IPS DF 19.7 (cell line): ENCODE results near the gene CHST11.
"Not testable (repeated sequence)": the region's sequence is repeated elsewhere in the genome, so short reads cannot be mapped to it uniquely, and the experiment has no call there.

ENCODE experiments used
- DNase-seq: peaks from one replicate; pipeline ENCODE4 v3.0.0-alpha.2; 2013; ENCODE audit warnings: low read depth, low spot score

Gene CHST11

DNA sequence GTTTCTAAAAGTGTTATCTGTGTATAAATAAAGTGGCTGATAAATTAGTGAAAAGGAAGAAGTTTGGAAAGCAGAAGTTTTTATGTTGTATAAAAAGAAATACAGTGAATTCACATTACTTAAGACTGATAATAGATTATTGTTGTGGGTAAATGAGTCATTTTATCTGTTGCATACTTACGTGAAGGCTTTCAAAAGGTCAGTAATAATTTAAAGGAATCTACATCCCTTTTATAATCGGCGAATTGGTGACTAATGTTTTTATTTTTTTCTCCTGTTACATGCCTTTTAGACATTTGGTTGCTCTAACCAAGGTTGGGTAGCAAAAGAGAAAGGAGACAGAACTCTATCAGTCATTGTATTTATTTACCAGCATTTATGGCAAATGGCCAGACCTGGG lies 345.5 kb downstream of the CHST11 start:
- DNase-seq = no peak

DNA sequence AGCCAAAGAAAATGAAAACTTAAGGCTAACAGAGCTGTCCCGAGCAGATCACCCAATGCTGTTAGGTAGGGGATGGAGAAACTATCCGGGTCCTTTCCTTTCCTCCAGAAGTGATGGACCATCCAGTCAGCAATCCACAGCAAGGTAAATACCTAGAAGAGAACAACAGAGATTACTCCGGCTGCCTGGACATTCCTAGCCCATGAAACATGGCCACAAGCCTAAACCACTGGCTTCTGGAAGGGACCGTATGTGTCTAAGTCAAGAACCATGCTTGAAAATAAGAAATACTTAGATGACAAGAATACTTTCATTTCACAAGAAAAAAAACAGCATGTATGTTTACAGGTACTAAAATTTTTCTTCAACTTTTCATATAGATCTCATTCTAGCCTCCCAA lies 348.4 kb downstream of the CHST11 start:
- no peak for DNase-seq

DNA sequence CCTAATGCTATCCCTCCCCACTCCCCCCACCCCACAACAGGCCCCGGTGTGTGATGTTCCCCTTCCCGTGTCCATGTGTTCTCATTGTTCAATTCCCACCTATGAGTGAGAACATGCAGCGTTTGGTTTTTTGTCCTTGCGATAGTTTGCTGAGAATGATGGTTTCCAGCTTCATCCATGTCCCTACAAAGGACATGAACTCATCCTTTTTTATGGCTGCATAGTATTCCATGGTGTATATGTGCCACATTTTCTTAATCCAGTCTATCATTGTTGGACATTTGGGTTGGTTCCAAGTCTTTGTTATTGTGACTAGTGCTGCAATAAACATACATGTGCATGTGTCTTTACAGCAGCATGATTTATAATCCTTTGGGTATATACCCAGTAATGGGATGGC lies 349.4 kb downstream of the CHST11 start:
- not testable (repeated sequence) for DNase-seq

DNA sequence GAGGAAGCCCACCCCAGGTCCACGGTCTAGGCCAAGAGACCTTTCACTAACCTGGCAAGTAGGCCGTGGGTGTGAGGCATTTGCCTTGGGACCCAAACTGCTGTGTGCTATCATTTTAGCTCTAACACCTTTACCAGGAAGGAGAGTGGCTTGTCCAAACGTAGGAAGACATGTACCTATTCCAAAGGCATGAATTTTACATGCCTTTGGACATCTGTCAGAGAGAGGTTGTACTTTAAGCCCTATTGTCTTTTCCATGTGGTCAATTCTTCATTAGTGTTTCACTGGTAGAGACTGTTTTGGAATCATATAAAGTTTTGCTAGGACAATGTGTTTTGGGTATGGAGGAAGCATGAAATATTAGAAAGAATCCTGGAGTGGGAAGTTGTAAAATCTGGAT lies 352.5 kb downstream of the CHST11 start:
- no peak for DNase-seq

DNA sequence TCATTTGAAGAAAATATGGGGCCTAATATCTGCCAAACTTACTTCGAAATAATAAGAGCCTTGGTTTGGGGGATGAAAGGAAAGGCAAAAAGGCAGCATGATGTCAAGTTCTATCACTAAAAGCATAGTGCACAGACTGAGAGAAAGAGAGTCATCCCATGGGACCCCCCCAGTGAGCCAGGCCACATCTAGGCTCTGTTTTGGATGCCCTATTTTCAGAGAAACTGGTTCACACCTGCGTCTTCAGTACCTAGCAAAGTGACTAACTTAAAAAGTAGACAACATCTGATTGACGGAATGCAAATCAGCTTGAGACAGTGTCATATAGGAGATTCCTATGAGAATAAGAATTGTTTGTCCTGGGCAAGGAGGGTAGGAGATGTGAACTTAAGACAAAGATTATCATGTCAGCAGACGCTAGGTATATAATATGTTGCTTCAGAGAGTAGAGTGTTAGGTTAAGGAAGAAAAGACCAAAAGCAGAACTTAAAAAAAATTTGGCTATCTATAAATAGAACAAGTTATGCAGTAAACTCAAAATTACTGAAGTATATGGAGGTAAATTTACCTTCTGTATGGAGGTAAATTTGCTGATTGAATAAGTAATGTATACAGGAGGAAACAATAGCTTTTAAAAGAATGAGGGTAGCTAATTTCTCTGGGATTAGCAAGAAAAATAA lies 353.1 kb downstream of the CHST11 start:
- no peak for DNase-seq
